Central memory CD4-positive, alpha-beta T cell (primary cell): ENCODE measurements around the gene FBXL20.
A peak's percentile ranks its signal among the peaks of the same experiment; 100 is the strongest.
"Not testable (repeated sequence)": the region's sequence is repeated elsewhere in the genome, so short reads cannot be mapped to it uniquely, and the experiment has no call there.

Experiments used
- DNase-seq: peaks from one replicate; pipeline ENCODE4 v3.0.0; 2022
- total RNA-seq, 3 experiments: gene quantifications; one replicate each; lab custom pipeline; 2026; lab: John Stamatoyannopoulos, UW

The FBXL20 gene, protein sequence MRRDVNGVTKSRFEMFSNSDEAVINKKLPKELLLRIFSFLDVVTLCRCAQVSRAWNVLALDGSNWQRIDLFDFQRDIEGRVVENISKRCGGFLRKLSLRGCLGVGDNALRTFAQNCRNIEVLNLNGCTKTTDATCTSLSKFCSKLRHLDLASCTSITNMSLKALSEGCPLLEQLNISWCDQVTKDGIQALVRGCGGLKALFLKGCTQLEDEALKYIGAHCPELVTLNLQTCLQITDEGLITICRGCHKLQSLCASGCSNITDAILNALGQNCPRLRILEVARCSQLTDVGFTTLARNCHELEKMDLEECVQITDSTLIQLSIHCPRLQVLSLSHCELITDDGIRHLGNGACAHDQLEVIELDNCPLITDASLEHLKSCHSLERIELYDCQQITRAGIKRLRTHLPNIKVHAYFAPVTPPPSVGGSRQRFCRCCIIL
- total RNA-seq, result 22.9 to 69.8 (median 59.0) reads per million in 3 experiments

DNA sequence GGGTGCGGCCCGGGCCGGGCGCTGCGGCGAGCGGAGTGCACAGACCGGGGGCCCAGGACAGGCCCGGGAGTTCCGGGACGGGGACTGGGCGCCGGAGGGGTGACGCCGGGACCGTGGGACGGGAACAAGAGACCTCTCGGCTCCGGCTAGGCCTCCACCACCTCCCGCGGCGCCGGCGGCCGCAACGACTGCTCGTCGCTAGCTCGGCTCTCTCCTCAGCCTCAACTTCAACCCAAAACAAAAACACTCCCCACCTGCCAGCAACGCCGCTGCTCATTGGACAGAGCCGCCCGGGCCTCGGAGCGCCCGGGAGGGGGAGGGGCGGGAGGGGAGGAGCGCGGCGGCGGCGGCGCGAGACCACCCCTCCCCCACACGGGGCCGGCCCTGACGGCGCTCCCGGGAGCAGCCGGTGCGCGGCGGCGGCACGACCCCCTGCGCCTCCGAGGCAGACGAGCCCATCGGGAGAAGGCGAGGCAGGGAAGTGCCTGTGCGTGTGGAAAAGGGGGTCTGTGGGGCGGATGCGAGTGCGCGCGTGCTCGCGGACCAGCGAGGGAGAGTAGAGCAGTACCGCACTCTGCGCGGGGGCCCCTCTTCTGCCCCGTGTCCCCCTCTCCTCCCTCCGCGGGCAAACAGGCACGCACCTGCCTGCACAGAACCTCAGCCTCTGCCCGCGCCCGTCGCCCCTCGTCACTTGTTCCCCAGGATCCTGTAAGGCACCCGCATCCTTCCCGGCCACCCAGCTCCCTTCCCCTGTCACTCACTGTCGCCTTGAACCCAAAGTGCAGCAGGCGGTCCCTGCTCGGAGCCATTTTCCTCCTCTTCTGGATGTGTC is at the start of gene FBXL20:
TSS of gene FBXL20 (minus strand) at position 215 of the 832 bp plus-strand sequence. CDS start 224 bp downstream, outside the sequence.
- peak; percentile 89 for DNase-seq

DNA sequence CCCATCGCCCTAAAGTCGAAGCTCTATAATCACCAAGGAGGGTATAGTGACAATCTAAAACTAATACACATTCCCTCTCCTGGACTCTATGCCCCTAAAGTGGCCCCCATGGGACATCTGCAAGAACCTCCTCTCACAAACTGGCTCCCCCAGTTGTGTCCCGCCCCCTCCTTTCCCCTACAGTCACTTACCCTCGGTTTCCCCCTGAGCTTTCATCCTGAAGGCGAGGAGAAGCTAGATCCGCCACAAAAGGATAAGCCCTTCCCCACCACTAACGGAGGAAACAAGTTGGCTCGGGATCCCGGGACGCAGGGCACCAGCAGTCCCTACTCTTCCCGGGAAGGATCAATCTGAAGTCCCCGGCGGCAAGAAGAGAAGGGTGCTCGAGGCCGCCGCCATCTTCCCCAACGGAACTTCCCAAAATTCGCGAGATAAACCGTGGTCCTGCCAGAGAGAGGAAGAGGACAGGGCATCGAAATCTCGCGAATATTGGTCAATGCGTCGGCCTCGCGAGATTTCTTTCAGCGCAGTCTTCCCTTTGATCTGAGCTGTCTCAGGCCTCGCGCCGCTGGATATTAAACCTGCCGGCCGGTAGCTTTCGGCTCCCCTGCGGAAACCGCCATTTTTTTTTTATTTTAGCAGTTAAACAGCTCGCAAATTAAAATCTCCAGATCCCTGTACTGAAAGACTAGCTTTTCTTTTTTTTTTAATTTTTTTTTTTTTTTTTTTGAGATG is 49.6 kb upstream of the FBXL20 start, which contains the start of gene MED1:
TSS of gene MED1 (minus strand) at position 417 of the 735 bp plus-strand sequence. CDS start at position 216, 201 bp downstream.
- peak; percentile 92 for DNase-seq

DNA sequence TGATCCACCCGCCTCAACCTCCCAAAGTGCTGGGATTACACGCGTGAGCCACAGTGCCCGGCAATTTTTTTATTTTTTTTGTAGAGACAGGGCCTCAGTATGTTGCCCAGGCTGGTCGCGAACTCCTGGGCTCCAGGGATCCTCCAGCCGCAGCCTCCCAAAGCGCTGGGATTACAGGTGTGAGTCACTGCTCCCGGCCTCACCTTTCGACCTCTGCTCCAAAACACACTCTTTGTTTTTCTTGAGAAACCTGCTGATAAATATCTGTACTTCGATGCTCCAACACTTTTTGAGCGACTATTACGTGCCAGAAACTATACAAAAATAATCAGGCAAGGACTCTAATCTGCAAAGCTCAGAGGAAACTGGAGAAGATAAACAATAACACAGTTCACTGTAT is 48.6 kb upstream of the FBXL20 start:
- DNase-seq, result no peak

DNA sequence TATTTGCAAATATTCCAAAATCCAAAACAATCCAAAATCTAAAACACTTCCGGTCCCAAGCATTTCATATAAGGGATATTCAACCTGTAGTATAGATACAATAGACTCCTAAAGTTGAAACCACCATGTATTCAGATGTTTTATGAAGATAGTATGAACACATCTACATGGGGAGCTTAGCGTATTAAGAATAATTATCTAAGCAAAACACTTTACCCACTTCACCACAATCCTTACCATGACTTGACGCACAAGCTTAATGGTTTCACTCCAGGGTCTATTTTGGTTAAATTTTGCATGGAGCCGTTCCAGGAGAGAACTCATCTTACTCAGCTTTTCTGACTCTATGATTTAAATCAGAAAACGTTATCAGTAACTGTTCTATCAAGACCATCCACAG is 46.1 kb upstream of the FBXL20 start:
- no peak for DNase-seq

GRCh38 chr17:39443326-39443725 is 41.9 kb upstream of the FBXL20 start:
- no peak for DNase-seq

DNA sequence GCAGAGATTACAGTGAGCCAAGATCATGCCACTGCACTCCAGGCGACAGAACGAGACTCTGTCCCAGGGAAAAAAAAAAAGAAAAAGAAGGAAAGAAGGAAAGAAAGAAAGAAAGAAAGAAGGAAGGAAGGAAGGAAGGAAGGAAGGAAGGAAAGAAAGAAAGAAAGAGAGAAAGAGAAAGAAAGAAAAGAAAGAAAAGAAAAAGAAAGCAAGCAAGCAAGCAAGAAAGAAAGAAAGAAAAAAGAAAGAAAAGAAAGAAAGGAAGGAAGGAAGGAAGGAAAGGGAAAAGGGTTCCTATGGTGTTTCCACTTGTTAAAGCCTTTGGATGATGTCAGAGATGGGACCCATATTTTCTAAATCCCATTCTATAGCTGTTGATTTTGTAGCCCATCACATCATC is 38.4 kb upstream of the FBXL20 start:
- DNase-seq, result not testable (repeated sequence)

GRCh38 chr17:39429600-39429999 is 28.2 kb upstream of the FBXL20 start:
- no peak for DNase-seq

GRCh38 chr17:39416141-39416540 is 14.7 kb upstream of the FBXL20 start:
- no peak for DNase-seq

DNA sequence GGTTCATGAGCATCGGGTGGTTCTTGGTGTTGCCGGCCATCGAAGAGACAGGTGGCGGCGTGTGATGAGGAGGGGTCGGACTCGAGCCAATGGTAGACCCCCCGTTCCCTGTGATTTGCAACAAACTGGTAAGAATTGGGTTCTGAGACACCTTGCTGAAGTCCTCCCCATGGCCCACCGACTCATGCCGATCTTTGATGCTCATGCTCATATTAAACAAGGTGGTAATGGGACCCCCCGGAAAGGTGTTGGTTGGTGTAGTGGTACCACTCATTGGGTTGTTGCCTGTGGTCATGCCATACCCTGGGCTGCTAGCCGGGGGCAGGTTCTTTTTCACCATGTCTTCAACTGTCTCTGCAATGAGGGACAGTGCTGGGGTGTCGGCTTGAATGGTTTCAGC is 8.9 kb upstream of the FBXL20 start:
- DNase-seq, result no peak

DNA sequence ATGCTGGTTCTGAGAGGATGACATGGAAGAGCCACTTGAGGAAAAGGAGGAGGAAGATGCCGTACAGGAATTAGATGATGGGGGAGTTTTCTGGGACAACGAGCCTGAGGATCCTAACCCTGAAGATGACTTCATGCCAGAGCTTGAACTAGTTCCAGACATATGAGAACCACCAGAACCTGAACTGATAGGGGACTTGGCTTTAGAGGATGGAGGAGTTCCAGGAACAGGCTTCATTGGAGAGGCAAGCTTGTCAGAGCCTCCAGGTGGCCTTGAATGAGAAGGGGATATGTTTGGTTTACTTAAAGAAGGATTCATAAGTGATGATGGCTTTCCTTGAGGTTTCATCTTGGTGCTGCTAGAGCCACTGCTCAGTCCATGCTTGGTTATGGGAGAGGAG is 6.9 kb upstream of the FBXL20 start:
- no peak for DNase-seq

- no peak for DNase-seq
Observed at GRCh38 chr17:39406951-39407350, 5.5 kb upstream of the FBXL20 start.

GRCh38 chr17:39405436-39405835 is 4.0 kb upstream of the FBXL20 start:
- no peak for DNase-seq

DNA sequence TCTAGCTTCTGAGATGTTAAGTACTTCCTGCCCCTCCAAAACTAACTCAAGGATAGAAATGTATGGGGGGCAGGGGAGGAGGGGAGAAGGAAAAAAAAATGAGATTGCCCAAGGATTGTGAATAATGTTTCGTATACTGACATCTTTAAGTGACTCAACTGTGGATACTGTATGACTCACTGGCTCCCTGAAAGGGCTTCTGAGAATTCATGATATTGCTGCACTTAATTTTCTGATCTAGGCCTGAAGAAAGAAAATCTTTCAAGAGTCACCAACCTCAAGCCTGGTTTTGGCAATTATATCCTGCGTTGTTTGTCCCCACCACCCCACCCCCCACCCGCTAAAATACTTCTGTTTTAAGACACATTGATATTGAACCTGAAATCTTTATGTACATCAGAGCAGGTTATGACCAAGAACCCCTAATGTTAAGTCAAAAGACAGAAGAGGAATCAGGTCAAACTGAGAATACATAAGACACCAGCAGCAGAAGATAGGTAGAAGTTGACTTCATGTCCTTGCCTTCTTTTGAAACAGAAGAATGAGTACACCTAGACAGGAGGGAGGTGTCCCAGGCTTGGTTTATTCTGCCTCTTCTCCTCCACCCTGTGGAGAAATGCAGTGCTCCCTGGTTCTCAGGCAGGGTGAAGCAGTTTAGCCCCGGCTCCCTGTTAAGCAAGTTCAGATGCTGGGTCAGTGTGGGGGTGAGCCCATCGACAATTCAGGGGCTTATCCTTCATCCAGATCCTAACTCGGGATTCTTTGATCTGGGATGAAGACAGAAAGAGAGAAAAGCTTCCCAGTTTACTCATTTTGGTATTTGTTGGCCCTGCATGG is 3.3 kb upstream of the FBXL20 start:
- DNase-seq, result no peak

DNA sequence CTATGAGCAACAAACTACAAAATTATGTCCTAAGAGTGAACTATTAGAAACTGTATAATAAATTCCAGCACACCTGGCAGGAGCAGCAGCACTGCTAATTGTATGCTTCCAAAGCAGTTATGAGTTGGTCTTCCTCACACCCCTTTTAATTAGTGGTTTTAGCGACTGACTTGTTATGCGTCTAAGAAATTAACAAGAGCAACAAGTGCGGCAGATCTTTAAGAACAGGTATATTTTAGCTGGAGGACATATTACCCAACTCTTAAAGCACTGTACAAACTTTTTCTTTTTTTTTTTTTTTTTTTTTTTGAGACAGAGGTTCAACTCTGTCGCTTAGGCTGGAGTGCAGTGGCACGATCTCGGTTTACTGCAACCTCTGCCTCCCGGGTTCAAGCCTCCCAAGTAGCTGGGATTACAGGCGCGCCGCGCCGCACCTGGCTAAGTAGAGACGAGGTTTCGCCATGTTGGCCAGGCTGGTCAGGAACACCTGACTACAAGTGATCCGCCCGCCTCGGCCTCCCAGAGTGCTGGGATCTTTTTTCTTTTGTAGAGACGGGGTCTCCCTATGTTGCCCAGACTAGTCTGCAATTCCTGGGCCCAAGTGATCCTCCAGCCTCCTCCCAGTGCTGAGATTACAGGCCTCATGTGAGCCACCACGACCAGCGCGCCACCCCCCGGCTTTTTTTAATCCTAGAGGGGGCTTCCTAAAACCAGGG is 1.6 kb upstream of the FBXL20 start:
- DNase-seq, result no peak

DNA sequence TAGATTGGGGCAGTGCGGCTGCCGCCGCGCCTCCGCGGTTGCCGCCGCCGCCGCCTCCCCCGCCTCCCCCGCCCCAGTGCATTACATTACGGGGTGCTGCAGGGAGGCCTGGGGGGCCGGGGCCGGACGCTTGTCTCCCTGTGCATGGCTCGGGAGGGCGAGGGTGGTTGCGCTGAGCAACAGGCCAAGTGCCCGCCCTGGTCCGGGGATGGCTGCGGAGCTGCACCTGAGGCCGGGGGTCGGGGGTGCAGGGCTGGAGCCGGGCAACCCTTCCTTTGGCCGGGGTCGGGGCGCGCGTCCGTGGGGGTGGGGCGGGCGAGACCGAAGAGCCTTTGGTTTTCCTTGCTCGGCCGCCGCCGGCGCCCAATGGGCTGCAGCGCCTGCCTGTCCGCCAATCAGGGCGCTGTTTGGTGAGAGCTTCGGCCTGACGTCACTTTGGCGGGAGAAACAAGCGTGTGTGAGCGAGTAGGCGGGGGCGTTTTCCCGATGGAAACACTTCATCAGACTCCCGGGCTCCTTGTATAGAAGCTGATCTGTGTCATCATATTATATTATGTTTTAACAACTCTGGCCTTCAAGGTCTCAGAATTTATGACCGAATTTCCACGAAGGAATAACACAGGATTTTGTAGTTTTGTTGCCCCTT is 941 bp upstream of the FBXL20 start:
- peak; percentile 74 for DNase-seq

DNA sequence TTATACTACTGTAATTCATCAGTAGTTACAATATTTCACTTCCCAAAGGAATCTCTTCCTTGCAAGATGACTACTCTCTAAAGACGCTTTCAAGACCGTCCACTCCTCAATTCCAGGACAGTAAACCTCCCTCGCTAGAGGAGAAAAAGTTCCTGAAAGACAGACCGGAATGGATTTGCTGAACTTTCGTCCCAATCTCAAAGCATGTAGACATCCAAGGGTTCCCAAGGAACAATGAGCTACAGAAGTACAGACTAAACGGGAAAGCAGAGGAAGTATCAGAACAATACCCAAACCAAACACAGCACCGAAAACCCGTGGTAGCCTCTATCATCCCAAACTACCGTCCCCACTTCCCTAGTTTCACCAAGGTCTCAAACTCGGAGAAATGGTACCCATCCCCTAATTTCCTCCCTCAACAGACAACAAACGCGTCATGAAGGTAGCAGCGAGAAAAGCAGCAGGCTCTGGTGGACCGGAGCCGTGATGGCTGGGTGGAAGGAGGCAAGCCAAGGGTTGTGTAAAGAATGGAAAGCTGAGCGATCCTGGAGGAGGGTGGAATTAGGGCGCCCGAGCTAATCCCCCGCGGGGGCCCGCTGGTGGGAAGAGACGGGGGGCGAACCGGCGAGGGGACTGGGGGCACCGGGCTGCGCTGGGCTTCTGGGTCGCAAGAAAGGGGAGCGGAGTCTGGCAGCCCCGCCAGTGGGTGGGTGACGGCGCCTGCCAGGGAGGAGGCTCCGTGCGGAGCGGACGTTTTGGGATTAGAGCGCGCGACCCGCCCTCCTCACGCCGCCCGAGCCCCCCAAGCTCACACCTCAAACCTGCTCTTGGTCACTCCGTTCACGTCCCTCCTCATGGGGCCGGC is 647 bp downstream of the FBXL20 start:
- DNase-seq, result no peak

DNA sequence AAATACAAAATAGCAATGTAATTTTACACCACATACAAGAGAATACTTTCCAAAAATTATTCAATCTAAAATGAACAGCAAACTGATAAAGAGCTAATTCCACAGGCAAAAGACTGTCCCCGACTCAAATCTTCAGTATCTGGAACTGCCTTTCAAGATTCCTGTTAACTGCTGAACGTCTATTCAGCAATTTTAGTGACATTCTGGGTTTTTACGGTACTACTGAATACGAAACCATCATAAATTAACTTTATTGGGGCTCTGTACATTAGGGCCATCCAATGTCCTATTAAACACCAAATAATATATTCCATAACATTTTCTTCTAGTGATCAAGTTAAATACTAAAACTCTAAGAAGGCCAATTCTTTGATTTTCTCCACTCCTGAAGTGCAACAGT is 1.6 kb downstream of the FBXL20 start:
- DNase-seq, result no peak

GRCh38 chr17:39393736-39394135 is 7.7 kb downstream of the FBXL20 start:
- DNase-seq, result no peak

DNA sequence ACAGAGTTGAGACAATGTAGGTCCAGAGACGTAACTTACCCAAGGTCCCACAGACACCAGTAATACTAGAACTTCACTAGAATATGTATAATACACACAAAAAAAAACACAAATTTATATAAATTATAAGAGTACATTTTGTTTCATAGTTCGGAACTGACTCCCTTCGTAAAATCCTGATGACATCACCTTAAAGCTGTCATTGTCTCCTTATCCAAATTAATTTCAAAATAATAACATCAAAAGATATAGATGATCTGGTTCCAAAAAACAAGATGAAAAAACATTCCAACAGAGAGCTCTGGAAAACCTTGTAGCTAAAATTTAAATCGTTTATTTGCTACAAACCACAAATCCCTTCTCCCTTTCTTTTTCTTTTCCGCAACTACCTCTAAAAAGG is 10.0 kb downstream of the FBXL20 start:
- DNase-seq, result no peak

GRCh38 chr17:39385040-39385439 is 16.4 kb downstream of the FBXL20 start:
- no peak for DNase-seq
